Stomach smooth muscle (tissue), 2 donors: Measurements from ENCODE around the gene SIAE.

ENCODE experiments used
- H3K27ac ChIP-seq: one replicate; pipeline ENCODE4 v1.7.0; 2013; ENCODE audit warnings: mild to moderate bottlenecking, low read length, inconsistent platforms
- H3K27me3 ChIP-seq, 2 donors: one replicate each; pipeline ENCODE4 v1.7.0; 2013; ENCODE audit warnings: low read length in 2 of 2; ENCODE audit not compliant: insufficient read depth in 2 of 2, control insufficient read depth in 1 of 2
- H3K36me3 ChIP-seq, 2 donors: one replicate each; pipeline ENCODE4 v1.7.0; 2013; ENCODE audit warnings: low read length in 2 of 2; ENCODE audit not compliant: control insufficient read depth in 2 of 2, insufficient read depth in 2 of 2
- H3K4me1 ChIP-seq: one replicate; pipeline ENCODE4 v1.7.0; 2013; ENCODE audit warnings: low read length; ENCODE audit not compliant: control insufficient read depth, insufficient read depth
- H3K4me3 ChIP-seq, 2 donors: one replicate each; pipeline ENCODE4 v1.7.0; 2013; ENCODE audit warnings: low read length in 2 of 2
- H3K9ac ChIP-seq, 2 donors: one replicate each; pipeline ENCODE4 v1.7.0; 2013; ENCODE audit warnings: low read length in 2 of 2, mild to moderate bottlenecking in 1 of 2
- H3K9me3 ChIP-seq, 2 donors: one replicate each; pipeline ENCODE4 v1.7.0; 2013; ENCODE audit warnings: low read length in 2 of 2; ENCODE audit not compliant: control insufficient read depth in 2 of 2
- donor health status: healthy.
- donor health status: Pancreatic carcinoma.

The SIAE gene

GRCh38 chr11:124667601-124668000, 5.9 kb downstream of the SIAE start:
- H3K4me3 ChIP-seq, result no peak overlapping the region
- no peaks in the 10 kb centered on the region for H3K27me3 ChIP-seq
- no peak overlapping the region for H3K27ac ChIP-seq
- no peak overlapping the region for H3K9ac ChIP-seq
- H3K4me1 ChIP-seq, result no peaks in the 10 kb centered on the region
- H3K9me3 ChIP-seq, result no peaks in the 10 kb centered on the region
- peaks cover 0 to 8% of the 10 kb centered on the region in 2 donors for H3K36me3 ChIP-seq

GRCh38 chr11:124663861-124664260, 9.7 kb downstream of the SIAE start:
- H3K9me3 ChIP-seq, result no peaks in the 10 kb centered on the region
- no peak overlapping the region for H3K27ac ChIP-seq
- H3K36me3 ChIP-seq, result peaks cover 0 to 8% of the 10 kb centered on the region in 2 donors
- H3K4me1 ChIP-seq, result no peaks in the 10 kb centered on the region
- H3K4me3 ChIP-seq, result no peak overlapping the region
- H3K27me3 ChIP-seq, result no peaks in the 10 kb centered on the region
- no peak overlapping the region for H3K9ac ChIP-seq

- Histone ChIP-seq H3K4me3 (no peak overlapping the region), H3K9me3 (no peaks in the 10 kb centered on the region), H3K9ac (no peak overlapping the region), H3K4me1 (no peaks in the 10 kb centered on the region), H3K27me3 (no peaks in the 10 kb centered on the region), H3K36me3 (peaks cover 2 to 9% of the 10 kb centered on the region in 2 donors), H3K27ac (no peak overlapping the region)
Observed at GRCh38 chr11:124662106-124662505, 11.4 kb downstream of the SIAE start.

- Histone ChIP-seq H3K9me3 (no peaks in the 10 kb centered on the region), H3K27me3 (no peaks in the 10 kb centered on the region), H3K27ac (no peak overlapping the region), H3K4me3 (no peak overlapping the region), H3K36me3 (peaks cover 2 to 12% of the 10 kb centered on the region in 2 donors), H3K9ac (no peak overlapping the region), H3K4me1 (no peaks in the 10 kb centered on the region)
Observed at GRCh38 chr11:124661553-124661952, 12.0 kb downstream of the SIAE start.

GRCh38 chr11:124658986-124659385, 14.6 kb downstream of the SIAE start:
- Histone ChIP-seq H3K36me3 (peaks cover 2 to 12% of the 10 kb centered on the region in 2 donors), H3K27ac (no peak overlapping the region), H3K4me3 (no peak overlapping the region), H3K9me3 (no peaks in the 10 kb centered on the region), H3K4me1 (no peaks in the 10 kb centered on the region), H3K9ac (no peak overlapping the region), H3K27me3 (no peaks in the 10 kb centered on the region)

- Histone ChIP-seq H3K27me3 (no peaks in the 10 kb centered on the region), H3K9me3 (no peaks in the 10 kb centered on the region), H3K4me3 (no peak overlapping the region), H3K9ac (no peak overlapping the region), H3K27ac (no peak overlapping the region), H3K4me1 (no peaks in the 10 kb centered on the region), H3K36me3 (peaks cover 2 to 9% of the 10 kb centered on the region in 2 donors)
Observed at GRCh38 chr11:124658501-124658900, 15.0 kb downstream of the SIAE start.

- no peaks in the 10 kb centered on the region for H3K9me3 ChIP-seq
- H3K36me3 ChIP-seq, result peaks cover 2 to 12% of the 10 kb centered on the region in 2 donors
- no peak overlapping the region for H3K9ac ChIP-seq
- no peaks in the 10 kb centered on the region for H3K27me3 ChIP-seq
- H3K4me1 ChIP-seq, result no peaks in the 10 kb centered on the region
- no peak overlapping the region for H3K27ac ChIP-seq
- no peak overlapping the region for H3K4me3 ChIP-seq
Observed at GRCh38 chr11:124657904-124658303, 15.6 kb downstream of the SIAE start.

GRCh38 chr11:124656774-124657630, 16.5 kb downstream of the SIAE start:
- Histone ChIP-seq H3K36me3 (peaks cover 4 to 13% of the 10 kb centered on the region in 2 donors), H3K9me3 (no peaks in the 10 kb centered on the region), H3K27me3 (no peaks in the 10 kb centered on the region), H3K9ac (no peak overlapping the region), H3K27ac (no peak overlapping the region), H3K4me1 (no peaks in the 10 kb centered on the region), H3K4me3 (no peak overlapping the region)

- Histone ChIP-seq H3K9ac (no peak overlapping the region), H3K36me3 (peaks cover 3 to 10% of the 10 kb centered on the region in 2 donors), H3K4me3 (no peak overlapping the region), H3K27me3 (no peaks in the 10 kb centered on the region), H3K27ac (no peak overlapping the region), H3K9me3 (no peaks in the 10 kb centered on the region), H3K4me1 (peaks cover 2% of the 10 kb centered on the region)
Observed at GRCh38 chr11:124648610-124649009, 24.9 kb downstream of the SIAE start.

GRCh38 chr11:124646148-124646547, 27.4 kb downstream of the SIAE start:
- H3K9me3 ChIP-seq, result no peaks in the 10 kb centered on the region
- H3K4me1 ChIP-seq, result peaks cover 2% of the 10 kb centered on the region
- H3K9ac ChIP-seq, result no peak overlapping the region
- H3K27me3 ChIP-seq, result no peaks in the 10 kb centered on the region
- H3K4me3 ChIP-seq, result no peak overlapping the region
- no peak overlapping the region for H3K27ac ChIP-seq
- H3K36me3 ChIP-seq, result peaks cover 0 to 6% of the 10 kb centered on the region in 2 donors
